Measurements from ENCODE around the gene SVIL.
"Not testable (repeated sequence)": the region's sequence is repeated elsewhere in the genome, so short reads cannot be mapped to it uniquely, and the experiment has no call there.

- not testable (repeated sequence) for TF ChIP-seq CTCF, POLR2A (IDR thresholded peaks at IDR 0.05)
Observed at GRCh38 chr10:29563006-29563405, 71.8 kb downstream of the SVIL start.

All from heart left ventricle (tissue), 13 donors.